ENCODE results near the gene GRIK4.

GRIK4 gene

GRCh38 chr11:120712014-120712413 lies 200.5 kb downstream of the GRIK4 start:
- no peak for DNase-seq

- no peak for DNase-seq
These were observed 201.3 kb downstream of the GRIK4 start for GRCh38 chr11:120712881-120713280.

- DNase-seq = peak; percentile 46
These were observed 201.7 kb downstream of the GRIK4 start for GRCh38 chr11:120713296-120713695.

GRCh38 chr11:120714438-120714837 lies 202.9 kb downstream of the GRIK4 start:
- no peak for DNase-seq

GRCh38 chr11:120715239-120715638 lies 203.7 kb downstream of the GRIK4 start:
- DNase-seq = peak; percentile 46

GRCh38 chr11:120717042-120717441 lies 205.5 kb downstream of the GRIK4 start:
- no peak for DNase-seq

- no peak for DNase-seq
These were observed 206.1 kb downstream of the GRIK4 start for GRCh38 chr11:120717623-120718022.

GRCh38 chr11:120718171-120718570 lies 206.6 kb downstream of the GRIK4 start:
- DNase-seq = no peak

- DNase-seq = no peak
These were observed 207.8 kb downstream of the GRIK4 start for GRCh38 chr11:120719348-120719747.

- DNase-seq = no peak
These were observed 209.2 kb downstream of the GRIK4 start for GRCh38 chr11:120720760-120721159.

GRCh38 chr11:120722524-120722923 lies 211.0 kb downstream of the GRIK4 start:
- no peak for DNase-seq

GRCh38 chr11:120723751-120724150 lies 212.2 kb downstream of the GRIK4 start:
- DNase-seq = no peak

GRCh38 chr11:120727752-120728151 lies 216.2 kb downstream of the GRIK4 start:
- no peak for DNase-seq

GRCh38 chr11:120735035-120735434 lies 223.5 kb downstream of the GRIK4 start:
- DNase-seq = no peak

- no peak for DNase-seq
These were observed 227.0 kb downstream of the GRIK4 start for GRCh38 chr11:120738516-120739046.

- DNase-seq = no peak
These were observed 228.2 kb downstream of the GRIK4 start for GRCh38 chr11:120739780-120740179.

- no peak for DNase-seq
These were observed 228.8 kb downstream of the GRIK4 start for GRCh38 chr11:120740380-120740779.

- no peak for DNase-seq
These were observed 232.8 kb downstream of the GRIK4 start for GRCh38 chr11:120744016-120744994.

- no peak for DNase-seq
These were observed 234.8 kb downstream of the GRIK4 start for GRCh38 chr11:120746376-120746775.

- DNase-seq = no peak
These were observed 235.5 kb downstream of the GRIK4 start for GRCh38 chr11:120746836-120747609.

- no peak for DNase-seq
These were observed 236.6 kb downstream of the GRIK4 start for GRCh38 chr11:120747850-120748814.

GRCh38 chr11:120749395-120749794 lies 237.8 kb downstream of the GRIK4 start:
- DNase-seq = no peak
